Stimulated activated CD8-positive, alpha-beta memory T cell treated with anti-CD3 and anti-CD28 coated beads, Interleukin-15, amount 100 ng/mL, for 4 hours (primary cell): ENCODE results near the gene CEP44.
"Not testable (repeated sequence)": the region's sequence is repeated elsewhere in the genome, so short reads cannot be mapped to it uniquely, and the experiment has no call there.

Experiments used
- DNase-seq, 2 donors: peaks; one replicate each; pipeline ENCODE4 v3.0.0-alpha.2; 2020; ENCODE audit warnings: low read depth in 2 of 2

Gene CEP44

GRCh38 chr4:174320494-174321199 lies 36.9 kb downstream of the CEP44 start:
- no peak for DNase-seq

DNA sequence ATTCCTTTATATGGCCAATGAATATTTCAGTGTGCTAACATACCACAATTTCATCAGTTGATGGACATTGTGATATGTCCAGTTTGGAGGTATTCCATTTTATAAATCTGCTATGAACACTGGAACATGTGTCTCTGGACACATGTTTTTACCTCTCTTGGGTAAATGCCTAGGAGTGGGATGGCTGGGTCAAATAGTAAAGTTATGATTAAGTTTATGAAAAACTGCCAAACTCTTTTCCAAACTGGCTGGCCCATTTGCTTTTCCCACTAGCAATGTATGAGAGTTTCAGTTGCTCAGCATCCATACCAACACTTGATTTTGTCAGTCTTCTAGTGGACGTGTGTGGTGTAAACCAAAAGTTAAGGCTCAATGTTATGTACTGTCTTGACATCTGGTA lies 40.5 kb downstream of the CEP44 start:
- DNase-seq: no peak

DNA sequence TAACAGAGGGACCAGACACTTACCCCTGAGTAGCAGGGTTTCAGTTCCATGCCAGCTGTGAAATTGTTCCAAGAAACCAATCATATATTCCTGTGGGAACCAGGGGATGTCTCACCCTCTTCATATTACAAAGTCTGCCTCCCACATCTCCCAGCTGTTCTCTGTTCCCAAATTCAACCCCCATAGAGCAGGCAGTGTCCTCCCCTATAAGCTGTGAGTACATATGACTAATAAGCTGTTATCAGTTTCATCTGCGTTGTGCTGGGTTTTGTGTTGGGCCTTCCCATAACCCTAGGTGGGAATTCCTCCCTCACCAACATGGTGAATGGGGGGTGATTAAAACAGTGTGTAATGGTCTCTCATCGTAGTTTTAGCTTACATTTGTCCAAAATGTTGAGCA lies 41.0 kb downstream of the CEP44 start:
- DNase-seq: no peak

DNA sequence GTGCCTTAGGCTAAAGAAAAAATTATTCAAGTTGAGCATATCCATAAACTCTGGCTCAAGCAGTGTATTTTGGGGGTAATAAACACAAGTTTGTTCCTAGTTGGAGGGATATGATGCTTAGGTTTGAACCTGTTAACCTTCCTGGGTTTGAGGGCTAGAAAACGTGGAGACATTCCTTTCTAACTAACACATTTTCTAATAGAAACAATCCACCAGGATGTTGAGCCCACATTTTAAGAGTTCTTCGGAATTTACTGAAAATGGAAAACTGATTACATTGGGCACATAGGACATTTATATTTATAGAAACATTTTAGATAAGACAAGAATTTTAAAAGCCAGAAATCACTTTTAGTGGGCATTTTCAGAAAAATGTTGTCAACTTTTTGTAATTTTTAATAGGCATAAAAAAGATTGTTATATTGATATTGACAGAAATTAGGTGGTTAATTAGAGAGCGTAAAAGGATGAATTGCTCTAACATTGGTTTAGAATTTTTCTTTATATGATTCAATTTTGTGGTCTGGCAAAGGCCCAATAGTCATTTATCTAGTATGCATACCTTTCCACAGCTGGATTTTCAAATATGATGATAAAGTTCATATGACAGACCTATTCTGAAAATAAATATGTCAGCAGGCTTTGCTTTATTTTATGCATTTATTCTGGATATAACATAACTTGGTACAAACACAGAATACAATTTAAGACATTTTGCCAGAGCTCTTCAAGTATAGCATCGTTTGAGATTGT lies 49.2 kb downstream of the CEP44 start:
- no peak for DNase-seq

DNA sequence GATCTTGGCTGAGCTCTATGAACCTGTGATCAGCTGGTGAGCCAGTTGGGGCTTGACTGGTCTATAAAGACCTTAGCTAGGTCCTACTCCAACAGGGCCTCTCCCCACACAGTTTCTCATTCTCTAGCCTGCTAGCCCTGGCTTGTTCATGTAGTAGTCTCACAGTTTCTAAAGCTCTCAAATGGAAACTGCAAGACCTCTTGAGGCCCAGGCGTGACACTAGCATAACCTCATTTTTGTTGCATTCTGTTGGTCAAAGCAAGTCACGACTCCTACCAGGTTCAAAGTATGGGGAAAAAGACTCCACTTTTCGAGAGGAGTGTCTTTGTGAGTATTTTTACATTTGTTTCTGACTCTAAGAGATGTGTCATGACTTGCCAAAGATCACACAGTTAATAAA lies 50.9 kb downstream of the CEP44 start:
- DNase-seq: no peak

DNA sequence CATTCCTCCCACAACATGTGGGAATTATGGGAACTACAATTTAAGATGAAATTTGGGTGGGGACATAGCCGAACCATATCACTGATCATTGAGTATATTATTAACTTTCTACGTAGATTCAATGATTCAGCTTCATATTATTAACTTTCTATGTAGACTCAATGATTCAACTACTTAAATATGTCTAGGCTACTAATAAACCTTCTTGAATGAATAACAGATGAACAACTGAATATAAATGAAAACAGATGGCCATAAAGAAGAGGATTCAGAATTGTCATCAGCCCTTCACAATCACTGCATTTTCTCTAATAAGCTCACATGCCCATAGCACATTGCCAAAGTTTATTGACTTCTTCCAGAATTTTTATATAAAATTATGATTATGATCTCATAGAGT lies 57.0 kb downstream of the CEP44 start:
- no peak for DNase-seq

- no peak for DNase-seq
These were observed 65.4 kb downstream of the CEP44 start for GRCh38 chr4:174349156-174349555.

DNA sequence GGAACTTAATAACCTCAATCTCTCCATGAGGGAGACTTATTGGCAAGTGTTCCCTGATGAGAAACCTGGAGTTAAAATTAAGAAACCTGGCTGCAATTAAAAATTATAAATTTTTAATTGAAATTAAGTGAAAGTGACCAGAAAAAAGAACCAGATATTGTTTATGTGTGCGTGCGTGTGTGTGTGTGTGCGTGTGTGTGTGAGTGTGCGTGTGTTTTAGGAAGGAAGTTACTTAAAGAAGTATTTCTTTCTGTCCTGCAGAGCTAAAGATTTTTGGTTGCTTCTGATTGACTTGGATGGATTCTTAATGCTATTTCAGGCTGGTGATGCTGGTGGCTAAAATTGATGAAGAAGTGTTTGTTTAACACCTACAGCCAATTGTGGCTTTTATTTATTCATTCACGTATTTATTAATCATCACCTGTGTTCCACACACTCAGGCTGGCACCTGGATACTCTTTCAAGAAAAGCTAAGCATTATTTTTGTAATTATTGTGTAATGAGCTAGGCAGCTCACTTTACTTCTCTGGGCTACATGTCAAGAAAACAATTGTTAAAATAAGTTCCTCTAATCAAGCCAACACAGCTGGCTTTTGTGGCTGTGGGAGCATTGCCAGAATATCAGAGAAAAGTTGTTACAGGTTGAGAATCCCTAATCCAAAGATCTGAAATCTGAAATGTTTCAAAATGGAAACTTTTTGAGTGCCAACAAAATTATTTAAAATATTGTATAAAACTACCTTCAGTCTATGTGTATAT lies 68.5 kb downstream of the CEP44 start:
- DNase-seq: no peak

- DNase-seq: no peak
These were observed 73.6 kb downstream of the CEP44 start for GRCh38 chr4:174357321-174357720.

GRCh38 chr4:174358410-174358809 lies 74.7 kb downstream of the CEP44 start:
- no peak for DNase-seq

DNA sequence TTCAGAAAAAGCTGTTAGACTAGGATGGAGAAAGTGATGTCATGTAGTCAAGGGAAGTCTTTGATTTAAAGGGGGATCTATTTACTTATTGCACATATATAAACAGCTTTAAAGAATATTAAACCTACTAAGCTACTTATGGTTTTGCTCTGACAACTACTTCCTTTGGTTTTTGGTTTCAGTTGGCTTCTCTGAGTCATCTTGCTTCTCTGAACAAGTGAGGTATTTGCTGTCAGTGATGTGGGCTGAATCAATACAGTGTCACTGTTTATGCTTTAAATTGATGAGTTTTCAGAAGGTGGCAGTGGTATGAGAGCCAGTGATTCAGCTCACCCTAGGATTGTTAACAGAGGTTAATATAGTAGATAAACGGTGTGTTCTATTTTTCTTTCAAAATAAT lies 75.1 kb downstream of the CEP44 start:
- no peak for DNase-seq

DNA sequence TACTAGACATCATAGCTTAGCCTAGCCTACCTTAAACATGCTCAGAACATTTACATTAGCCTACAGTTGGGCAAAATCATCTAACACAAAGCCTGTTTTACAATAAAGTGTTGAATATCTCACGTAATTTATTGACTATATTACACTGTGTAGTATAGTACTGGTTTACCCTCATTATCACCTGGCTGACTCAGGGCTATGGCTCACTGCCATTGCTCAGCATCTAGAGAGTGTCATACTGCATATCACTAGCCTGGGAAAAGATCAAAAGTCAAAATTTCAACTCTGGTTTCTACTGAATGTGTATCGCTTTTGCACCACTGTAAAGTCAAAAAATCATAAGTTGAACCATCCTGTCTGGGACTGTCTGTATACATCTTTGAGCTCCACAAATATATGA lies 78.6 kb downstream of the CEP44 start:
- no peak for DNase-seq

DNA sequence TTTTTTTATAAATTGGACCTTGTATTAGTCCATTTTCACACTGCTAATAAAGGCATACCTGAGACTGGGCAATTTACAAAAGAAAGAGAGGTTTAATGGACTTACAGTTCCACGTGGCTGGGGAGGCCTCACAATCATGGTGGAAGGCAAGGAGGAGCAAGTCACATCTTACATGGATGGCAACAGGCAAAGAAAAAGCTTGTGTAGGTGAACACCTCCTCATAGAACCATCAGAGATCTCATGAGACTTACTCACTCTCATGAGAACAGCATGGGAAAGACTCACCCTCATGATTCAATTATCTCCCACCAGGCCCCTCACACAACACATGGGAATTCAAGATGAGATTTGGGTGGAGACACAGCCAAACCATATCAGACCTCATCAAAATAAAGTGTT lies 80.1 kb downstream of the CEP44 start:
- DNase-seq: not testable (repeated sequence)

DNA sequence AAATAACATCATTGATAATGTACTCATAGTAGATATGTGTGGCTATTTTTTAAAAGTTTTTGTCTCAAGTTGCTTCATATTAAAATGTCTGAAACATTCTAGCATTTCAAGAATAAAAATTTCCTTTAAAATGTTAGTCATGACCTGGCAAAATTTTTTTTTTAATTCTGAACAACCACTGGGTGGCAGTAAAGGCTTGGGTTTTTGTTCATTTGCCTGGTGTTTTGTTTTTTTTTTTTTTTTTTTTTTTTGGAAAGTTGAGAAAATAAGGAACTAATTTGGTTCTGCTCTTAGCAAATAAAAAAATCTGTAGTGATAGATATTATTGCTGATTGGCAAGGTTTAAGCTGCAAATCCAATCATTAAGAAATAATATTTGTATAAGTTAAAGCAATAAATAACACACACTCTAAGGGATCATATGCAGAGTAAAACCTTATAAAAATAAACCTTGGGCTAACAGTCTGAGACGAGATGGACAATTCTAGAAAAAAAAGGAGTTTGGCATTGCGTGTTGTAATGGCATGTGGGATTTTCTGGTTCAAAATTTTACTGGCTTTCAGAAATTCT lies 81.4 kb downstream of the CEP44 start:
- DNase-seq: no peak

GRCh38 chr4:174369985-174370384 lies 86.3 kb downstream of the CEP44 start:
- DNase-seq: no peak

DNA sequence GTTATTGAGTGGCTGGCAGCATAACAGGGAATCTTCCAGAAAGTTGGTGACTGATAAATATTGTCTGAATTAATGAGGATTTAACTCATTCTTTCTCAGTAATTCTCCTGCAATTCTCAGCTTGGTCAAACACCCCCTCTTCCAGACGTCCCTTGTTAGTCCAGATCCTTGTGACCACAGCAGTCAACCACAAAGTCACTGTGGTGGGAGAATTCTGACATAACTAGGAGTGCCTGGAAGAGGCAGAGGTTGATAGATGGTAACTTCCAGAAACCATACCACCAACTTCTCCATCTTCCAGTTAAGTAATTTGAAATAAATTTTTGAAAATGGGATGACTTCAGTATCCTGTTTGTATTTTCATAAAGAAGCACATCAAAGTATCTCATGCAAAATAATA lies 90.1 kb downstream of the CEP44 start:
- DNase-seq: no peak

GRCh38 chr4:174375422-174375821 lies 91.7 kb downstream of the CEP44 start:
- no peak for DNase-seq

DNA sequence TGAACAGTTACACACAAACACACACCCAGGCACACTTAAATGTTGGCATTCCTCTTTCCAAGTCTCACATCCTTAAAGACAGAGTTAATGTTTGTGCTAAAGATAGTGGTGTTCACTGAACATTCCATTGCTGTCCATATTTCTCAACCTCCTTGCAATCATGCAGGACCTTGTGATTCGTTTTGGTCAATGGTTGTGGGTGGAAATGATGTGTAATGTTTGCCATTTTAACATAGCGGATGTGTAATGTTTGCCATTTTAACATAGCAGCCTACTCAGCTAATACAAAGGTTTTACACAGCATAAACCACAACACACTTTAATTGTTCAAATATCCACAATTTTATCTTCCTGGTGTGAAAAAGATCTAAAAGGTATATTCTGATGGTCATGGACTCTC lies 93.9 kb downstream of the CEP44 start:
- DNase-seq: no peak

GRCh38 chr4:174378951-174379350 lies 95.2 kb downstream of the CEP44 start:
- DNase-seq: no peak

- not testable (repeated sequence) for DNase-seq
These were observed 96.5 kb downstream of the CEP44 start for GRCh38 chr4:174380206-174380605.

DNA sequence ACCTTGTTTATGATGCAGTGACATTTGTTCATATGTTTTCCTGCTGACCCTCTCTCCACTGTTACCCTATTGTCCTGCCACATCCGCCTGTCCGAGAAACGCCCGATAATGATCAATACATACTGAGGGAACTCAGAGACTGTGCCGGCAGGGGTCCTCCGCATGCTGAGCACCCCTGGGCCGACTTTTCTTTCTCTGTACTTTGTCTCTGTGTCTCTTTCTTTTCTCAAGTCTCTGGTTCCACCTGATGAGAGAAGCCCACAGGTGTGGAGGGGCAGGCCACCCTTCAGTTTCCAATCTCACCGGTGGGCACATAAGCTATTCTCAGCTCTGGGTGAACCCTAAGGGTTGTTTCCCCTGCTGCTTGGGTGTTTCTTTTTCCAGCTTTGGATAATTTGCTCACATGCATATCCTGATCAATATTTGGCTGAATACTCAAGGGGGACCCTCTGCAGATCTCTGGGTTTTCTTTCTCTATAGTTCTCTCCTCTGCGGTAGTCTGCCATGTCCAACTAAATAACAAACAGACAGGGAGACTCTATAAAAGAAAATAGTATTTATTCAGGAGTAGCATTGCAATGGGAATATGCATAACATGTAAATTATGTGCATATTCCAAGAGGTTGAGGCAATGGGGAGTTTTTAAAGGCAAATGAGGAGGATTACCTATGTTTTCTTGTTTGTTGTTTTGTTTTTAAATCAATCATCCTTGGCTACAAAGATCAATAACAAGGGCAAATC lies 97.2 kb downstream of the CEP44 start:
- no peak for DNase-seq

GRCh38 chr4:174381440-174381800 lies 97.7 kb downstream of the CEP44 start:
- DNase-seq: no peak
